Right lobe of liver (tissue), 6 donors: ENCODE data around the gene AKAIN1. TPM values are rescaled to one million over a fixed set of nuclear protein-coding genes. Genes with fewer than 3 reads are reported as not detected.

ENCODE experiments used
- ATAC-seq, 4 donors: fragments of 200-7000 bp; cut with Tn5 transposase; one replicate each; pipeline ENCODE4 v1.9.1; 2020; ENCODE audit warnings: mild to moderate bottlenecking in 4 of 4, moderate library complexity in 4 of 4
- DNase-seq, 3 donors: peaks; one replicate each; pipeline ENCODE4 v3.0.0-alpha.2; 2020
- H3K27ac ChIP-seq, 3 donors: fragments of 200-600 bp; one replicate each; pipeline ENCODE4 v1.8.0; 2022
- H3K27me3 ChIP-seq, 2 donors: fragments of 200-600 bp; one replicate each; pipeline ENCODE4 v1.8.0; 2022
- H3K36me3 ChIP-seq, 4 donors: fragments of 200-600 bp; sonication (generic) in 1 of 4; one replicate each; pipeline versions ENCODE4 v1.5.1 to v1.8.0; 2017 to 2022; ENCODE audit warnings: control low read depth in 1 of 4
- H3K4me1 ChIP-seq, 4 donors: fragments of 200-600 bp; sonication (generic) in 1 of 4; one replicate each; pipeline versions ENCODE4 v1.5.1 to v1.8.0; 2017 to 2022; ENCODE audit warnings: control low read depth in 1 of 4
- H3K4me3 ChIP-seq, 3 donors: fragments of 200-600 bp; one replicate each; pipeline ENCODE4 v1.8.0; 2022
- H3K9me3 ChIP-seq, 4 donors: fragments of 200-600 bp; sonication (generic) in 1 of 4; one replicate each; pipeline versions ENCODE4 v1.5.1 to v1.8.0; 2017 to 2022; ENCODE audit warnings: control low read depth in 1 of 4
- CTCF ChIP-seq, 4 donors: fragments of 200-600 bp in 3 of 4; fragments of 450-650 bp in 1 of 4; IDR thresholded peaks; one replicate each; pipeline versions ENCODE4 v1.5.1 to v1.8.0; 2016 to 2022; ENCODE audit warnings: antibody characterized with exemption in 4 of 4, mild to moderate bottlenecking in 2 of 4
- POLR2A ChIP-seq: fragments of 450-650 bp; IDR thresholded peaks from one replicate; pipeline ENCODE4 v1.6.1; 2017; ENCODE audit warnings: antibody characterized with exemption, mild to moderate bottlenecking
- WGBS: methylation state at CpG from one replicate; pipeline ENCODE4 v1.1.6; 2018; ENCODE audit warnings: low coverage, low lambda C conversion rate; ENCODE audit not compliant: insufficient coverage; ENCODE audit errors: missing lambda C conversion rate; 5-methylcytosine and 5-hydroxymethylcytosine counted together
- intact Hi-C, 2 donors: fragments of 100-400 bp; cut with DNase I; formaldehyde crosslinking; loops; one replicate each; pipeline versions ENCODE4 v1.11.2 to v1.14.1; 2022
- total RNA-seq, 6 experiments: library from RNA; depleted of rRNA in 2 of 6; stranded (reverse); fragments of >200 nt in 2 of 6; fragmentation: NEBNext Ultra II Directional in 3 of 6; extraction: Animal tissue kit (Norgen Biotek cat#: 25700) in 3 of 6; gene quantifications; one replicate each; pipeline versions ENCODE4 v1.1.0 to v1.2.4, GENCODE V29; 2016 to 2023
- donor health status: DM: no; HTN: yes; CAD: no.
- donor health status: DM: no; HTN: no; CAD: no.
- donor health status: DM: no; HTN: no; CAD: no.
- donor health status: DM: no; HTN: yes; CAD: no.
- donor health status: DM: no; HTN: yes; CAD: no.

AKAIN1 gene
- total RNA-seq, 6 experiments from 2014 or later, result 0.99 TPM; not detected in 5

DNA sequence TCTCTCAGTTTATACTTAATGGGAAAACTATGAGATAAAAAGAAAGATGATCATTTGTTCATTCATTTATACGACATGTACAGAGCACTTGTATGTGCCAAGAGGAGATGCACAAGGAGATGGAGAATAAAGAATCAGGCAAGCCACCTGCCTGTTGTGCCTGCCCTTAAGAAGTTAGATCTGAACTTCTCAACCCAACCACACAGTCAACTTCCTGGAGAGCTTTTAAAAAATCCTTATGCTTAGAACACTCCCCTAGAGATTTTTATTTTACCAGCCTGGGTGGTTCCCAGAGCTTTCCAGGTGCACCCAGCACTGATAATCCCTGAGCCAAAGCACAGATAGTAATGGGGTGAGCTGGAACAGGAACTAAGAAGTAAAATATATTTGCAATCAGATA is 18.5 kb downstream of the AKAIN1 start:
- WGBS, result 71% methylated on average over 1 of the region's 1 CpG
- H3K4me1 ChIP-seq, result no peaks in the 10 kb centered on the region
- intact Hi-C loops, result no loop called here
- no peak for ATAC-seq
- TF ChIP-seq POLR2A (no peak), CTCF (IDR thresholded peaks at IDR 0.05) (no peak)
- H3K27ac ChIP-seq, result no peak overlapping the region
- DNase-seq, result no peak
- H3K4me3 ChIP-seq, result no peak overlapping the region
- H3K36me3 ChIP-seq, result no peaks in the 10 kb centered on the region
- no peaks in the 10 kb centered on the region for H3K9me3 ChIP-seq
- H3K27me3 ChIP-seq, result no peaks in the 10 kb centered on the region

DNA sequence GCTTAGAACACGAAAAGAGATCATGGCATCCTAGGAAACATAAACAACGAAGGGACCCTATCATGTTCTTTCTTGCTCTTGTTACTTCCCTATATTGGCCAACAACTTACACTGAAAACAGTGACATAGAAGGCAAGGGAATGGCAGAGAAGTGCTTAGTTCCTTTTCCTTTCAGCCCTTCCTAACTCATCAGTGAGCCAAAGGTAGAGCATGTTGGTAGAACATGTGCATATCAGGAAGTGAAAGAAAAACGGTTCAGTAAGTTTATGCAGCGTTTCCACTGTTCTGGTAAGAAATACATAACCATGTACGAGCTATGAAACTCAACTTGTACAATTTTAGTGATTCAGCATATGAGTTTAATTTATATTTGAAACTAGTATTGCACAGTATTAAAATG is 21.7 kb downstream of the AKAIN1 start:
- Histone ChIP-seq H3K27ac (no peak overlapping the region), H3K9me3 (no peaks in the 10 kb centered on the region), H3K4me1 (no peaks in the 10 kb centered on the region), H3K4me3 (no peak overlapping the region), H3K36me3 (no peaks in the 10 kb centered on the region), H3K27me3 (no peaks in the 10 kb centered on the region)
- intact Hi-C loops, result no loop called here
- ATAC-seq (peak; percentile 10 to 53 (median 30)), DNase-seq (no peak)
- WGBS, result 53% methylated on average over 5 of the region's 5 CpGs
- no peak for TF ChIP-seq CTCF (IDR thresholded peaks at IDR 0.05)
- TF ChIP-seq POLR2A, result no peak

- TF ChIP-seq POLR2A (no peak), CTCF (IDR thresholded peaks at IDR 0.05) (no peak)
- Histone ChIP-seq H3K4me1 (no peaks in the 10 kb centered on the region), H3K27me3 (no peaks in the 10 kb centered on the region), H3K36me3 (no peaks in the 10 kb centered on the region), H3K4me3 (no peak overlapping the region), H3K27ac (no peak overlapping the region), H3K9me3 (no peaks in the 10 kb centered on the region)
- DNase-seq (no peak), ATAC-seq (no peak)
- intact Hi-C loops, result no loop called here
- 0% methylated on average over 1 of the region's 6 CpGs for WGBS
Observed at GRCh38 chr18:5173646-5174045, 23.4 kb downstream of the AKAIN1 start.

DNA sequence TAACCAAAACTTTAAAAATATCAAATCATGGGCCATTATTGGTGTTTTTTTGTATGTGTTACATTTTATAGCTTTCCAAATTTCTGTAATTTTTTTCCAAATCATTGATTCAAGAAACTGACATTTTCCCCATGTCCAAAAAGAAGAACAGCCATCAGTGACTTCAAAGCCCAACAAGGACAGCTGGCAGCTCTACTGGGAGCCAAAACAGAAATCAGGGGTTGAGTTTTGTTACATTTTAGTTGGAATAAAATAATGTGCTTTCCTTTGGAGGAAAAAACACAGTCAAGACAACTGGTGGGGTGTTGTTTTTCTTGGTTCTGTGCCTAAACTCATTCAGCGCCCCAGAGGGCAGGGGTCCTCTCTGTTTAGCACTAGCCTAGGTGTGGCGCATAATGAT is 23.8 kb downstream of the AKAIN1 start:
- no peaks in the 10 kb centered on the region for H3K4me1 ChIP-seq
- TF ChIP-seq CTCF (IDR thresholded peaks at IDR 0.05) (no peak), POLR2A (no peak)
- intact Hi-C loops, result no loop called here
- no peak overlapping the region for H3K4me3 ChIP-seq
- DNase-seq (no peak), ATAC-seq (no peak)
- H3K36me3 ChIP-seq, result no peaks in the 10 kb centered on the region
- no peak overlapping the region for H3K27ac ChIP-seq
- H3K9me3 ChIP-seq, result no peaks in the 10 kb centered on the region
- H3K27me3 ChIP-seq, result no peaks in the 10 kb centered on the region
- WGBS, result 82% methylated on average over 2 of the region's 2 CpGs

DNA sequence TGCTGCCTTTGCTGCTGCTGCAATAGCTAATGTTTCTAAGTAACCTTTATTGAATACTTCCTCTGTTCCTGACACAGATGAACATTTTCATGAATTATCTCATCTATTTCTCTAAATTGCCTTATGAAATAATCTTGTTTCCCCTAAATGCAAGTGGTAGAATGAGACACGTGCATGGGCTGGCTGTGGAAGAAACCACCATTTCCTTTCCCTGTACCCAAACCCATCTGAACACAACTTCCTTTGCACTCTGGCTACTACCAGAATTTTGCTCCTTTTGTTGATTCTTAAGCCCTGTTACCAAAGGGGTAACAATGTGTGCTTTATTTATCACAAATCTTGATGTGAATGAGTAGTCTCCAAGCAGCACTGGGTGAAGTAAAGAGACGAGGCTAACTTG is 29.2 kb downstream of the AKAIN1 start:
- Histone ChIP-seq H3K27me3 (no peaks in the 10 kb centered on the region), H3K9me3 (no peaks in the 10 kb centered on the region), H3K27ac (no peak overlapping the region), H3K36me3 (no peaks in the 10 kb centered on the region), H3K4me1 (no peaks in the 10 kb centered on the region), H3K4me3 (no peak overlapping the region)
- TF ChIP-seq CTCF (IDR thresholded peaks at IDR 0.05), result no peak
- TF ChIP-seq POLR2A, result no peak
- DNase-seq, result no peak
- 13% methylated on average over 2 of the region's 2 CpGs for WGBS
- ATAC-seq, result peak in 2 of 4 donors; percentile 25 to 43
- intact Hi-C loops, result no loop called here
